ENCODE data around the gene KPNA1. TPM values are rescaled to one million over a fixed set of nuclear protein-coding genes. Genes with fewer than 3 reads are reported as not detected.
"Not testable (repeated sequence)": the region's sequence is repeated elsewhere in the genome, so short reads cannot be mapped to it uniquely, and the experiment has no call there.

Gene KPNA1
- total RNA-seq, 1 donor from 2014 or later: 54.2 TPM

- no peak for ATAC-seq
Measured at GRCh38 chr3:122469659-122470058, 45.1 kb downstream of the KPNA1 start.

- ATAC-seq: no peak
Measured at GRCh38 chr3:122468896-122469533, 45.7 kb downstream of the KPNA1 start.

- no peak for ATAC-seq
Measured at GRCh38 chr3:122466701-122467240, 48.0 kb downstream of the KPNA1 start.

- no peak for ATAC-seq
Measured at GRCh38 chr3:122464659-122465058, 50.1 kb downstream of the KPNA1 start.

GRCh38 chr3:122462406-122462805, 52.3 kb downstream of the KPNA1 start:
- ATAC-seq: no peak

- ATAC-seq: no peak
Measured at GRCh38 chr3:122461806-122462205, 52.9 kb downstream of the KPNA1 start.

GRCh38 chr3:122458992-122459391, 55.7 kb downstream of the KPNA1 start:
- ATAC-seq: no peak

GRCh38 chr3:122457706-122458105, 57.0 kb downstream of the KPNA1 start:
- ATAC-seq: no peak

GRCh38 chr3:122456074-122456473, 58.7 kb downstream of the KPNA1 start:
- no peak for ATAC-seq

- ATAC-seq: no peak
Measured at GRCh38 chr3:122451371-122451770, 63.4 kb downstream of the KPNA1 start.

GRCh38 chr3:122448218-122448617, 66.5 kb downstream of the KPNA1 start:
- not testable (repeated sequence) for ATAC-seq

GRCh38 chr3:122444491-122444887, 70.2 kb downstream of the KPNA1 start:
- ATAC-seq: not testable (repeated sequence)

- ATAC-seq: not testable (repeated sequence)
Measured at GRCh38 chr3:122443762-122444490, 70.8 kb downstream of the KPNA1 start.

GRCh38 chr3:122443090-122443489, 71.6 kb downstream of the KPNA1 start:
- no peak for ATAC-seq

GRCh38 chr3:122435950-122436349, 78.8 kb downstream of the KPNA1 start:
- no peak for ATAC-seq

- no peak for ATAC-seq
Measured at GRCh38 chr3:122430371-122430770, 84.4 kb downstream of the KPNA1 start.

- ATAC-seq: peak; percentile 37
Measured at GRCh38 chr3:122427857-122428471, 86.8 kb downstream of the KPNA1 start.

GRCh38 chr3:122421836-122422235, 92.9 kb downstream of the KPNA1 start:
- no peak for ATAC-seq

- no peak for ATAC-seq
Measured at GRCh38 chr3:122421101-122421500, 93.6 kb downstream of the KPNA1 start.

- no peak for ATAC-seq
Measured at GRCh38 chr3:122416966-122417365, 97.8 kb downstream of the KPNA1 start.

GRCh38 chr3:122415762-122416654, 98.7 kb downstream of the KPNA1 start, which contains the start of gene WDR5B:
WDR5B (minus strand) TSS chr3:122416062; CDS start chr3:122415528, 534 bp downstream.
- peak; percentile 98 for ATAC-seq

GRCh38 chr3:122415104-122415744, 99.5 kb downstream of the KPNA1 start:
- ATAC-seq: peak; percentile 62
